ENCODE data around the gene TBXAS1. TPM values are rescaled to one million over a fixed set of nuclear protein-coding genes. Genes with fewer than 3 reads are reported as not detected.

Gene TBXAS1
- total RNA-seq, 1 donor from 2014 or later: not detected

- no peaks in the 10 kb centered on the region for H3K27me3 Mint-ChIP-seq (ENCODE audit: unreplicated experiment)
- H3K9me3 Mint-ChIP-seq (ENCODE audit: unreplicated experiment): peaks cover 5% of the 10 kb centered on the region
- H3K4me3 Mint-ChIP-seq (ENCODE audit: unreplicated experiment): no peak overlapping the region
- DNase-seq: no peak
- H3K36me3 Mint-ChIP-seq (ENCODE audit: unreplicated experiment): no peaks in the 10 kb centered on the region
- peaks cover 4% of the 10 kb centered on the region for H3K4me1 Mint-ChIP-seq (ENCODE audit: low read depth, unreplicated experiment)
- H3K27ac Mint-ChIP-seq (ENCODE audit: unreplicated experiment): no peak overlapping the region
- no peak for TF ChIP-seq CTCF (IDR thresholded peaks at IDR 0.05; ENCODE audit: partially characterized antibody, unreplicated experiment)
These were observed 115.2 kb downstream of the TBXAS1 start for GRCh38 chr7:139944248-139944647.

- no peaks in the 10 kb centered on the region for H3K36me3 Mint-ChIP-seq (ENCODE audit: unreplicated experiment)
- DNase-seq: no peak
- TF ChIP-seq CTCF (IDR thresholded peaks at IDR 0.05; ENCODE audit: partially characterized antibody, unreplicated experiment): no peak
- H3K4me1 Mint-ChIP-seq (ENCODE audit: low read depth, unreplicated experiment): peaks cover 4% of the 10 kb centered on the region
- H3K27me3 Mint-ChIP-seq (ENCODE audit: unreplicated experiment): no peaks in the 10 kb centered on the region
- peaks cover 7% of the 10 kb centered on the region for H3K9me3 Mint-ChIP-seq (ENCODE audit: unreplicated experiment)
- H3K4me3 Mint-ChIP-seq (ENCODE audit: unreplicated experiment): no peak overlapping the region
- no peak overlapping the region for H3K27ac Mint-ChIP-seq (ENCODE audit: unreplicated experiment)
These were observed 117.5 kb downstream of the TBXAS1 start for GRCh38 chr7:139946533-139946932.

GRCh38 chr7:139947021-139947420, 118.0 kb downstream of the TBXAS1 start:
- peaks cover 4% of the 10 kb centered on the region for H3K4me1 Mint-ChIP-seq (ENCODE audit: low read depth, unreplicated experiment)
- H3K27me3 Mint-ChIP-seq (ENCODE audit: unreplicated experiment): no peaks in the 10 kb centered on the region
- no peak overlapping the region for H3K4me3 Mint-ChIP-seq (ENCODE audit: unreplicated experiment)
- H3K27ac Mint-ChIP-seq (ENCODE audit: unreplicated experiment): no peak overlapping the region
- peaks cover 7% of the 10 kb centered on the region for H3K9me3 Mint-ChIP-seq (ENCODE audit: unreplicated experiment)
- H3K36me3 Mint-ChIP-seq (ENCODE audit: unreplicated experiment): no peaks in the 10 kb centered on the region
- no peak for TF ChIP-seq CTCF (IDR thresholded peaks at IDR 0.05; ENCODE audit: partially characterized antibody, unreplicated experiment)
- no peak for DNase-seq

GRCh38 chr7:139948167-139948566, 119.1 kb downstream of the TBXAS1 start:
- no peak for DNase-seq
- Mint-ChIP-seq H3K4me3 (ENCODE audit: unreplicated experiment) (no peak overlapping the region), H3K4me1 (ENCODE audit: low read depth, unreplicated experiment) (no peaks in the 10 kb centered on the region), H3K27me3 (ENCODE audit: unreplicated experiment) (no peaks in the 10 kb centered on the region), H3K27ac (ENCODE audit: unreplicated experiment) (no peak overlapping the region), H3K9me3 (ENCODE audit: unreplicated experiment) (peaks cover 7% of the 10 kb centered on the region), H3K36me3 (ENCODE audit: unreplicated experiment) (no peaks in the 10 kb centered on the region)
- no peak for TF ChIP-seq CTCF (IDR thresholded peaks at IDR 0.05; ENCODE audit: partially characterized antibody, unreplicated experiment)

- Mint-ChIP-seq H3K4me1 (ENCODE audit: low read depth, unreplicated experiment) (no peaks in the 10 kb centered on the region), H3K27me3 (ENCODE audit: unreplicated experiment) (no peaks in the 10 kb centered on the region), H3K9me3 (ENCODE audit: unreplicated experiment) (peaks cover 7% of the 10 kb centered on the region), H3K27ac (ENCODE audit: unreplicated experiment) (no peak overlapping the region), H3K4me3 (ENCODE audit: unreplicated experiment) (no peak overlapping the region), H3K36me3 (ENCODE audit: unreplicated experiment) (no peaks in the 10 kb centered on the region)
- DNase-seq: no peak
- no peak for TF ChIP-seq CTCF (IDR thresholded peaks at IDR 0.05; ENCODE audit: partially characterized antibody, unreplicated experiment)
These were observed 119.7 kb downstream of the TBXAS1 start for GRCh38 chr7:139948587-139949335.

Data from glutamatergic neuron (in vitro differentiated cells).